ENCODE data around the gene OR52H1.
"Not testable (repeated sequence)": the region's sequence is repeated elsewhere in the genome, so short reads cannot be mapped to it uniquely, and the experiment has no call there.

The OR52H1 gene

GRCh38 chr11:5548440-5548839, at the start of gene OR52H1:
Gene OR52H1, minus strand, starts transcription at chr11:5548540. Its CDS starts 3,035 bp downstream, at chr11:5545505.
- DNase-seq (ENCODE audit: low read depth), result no peak

GRCh38 chr11:5597953-5598352, 49.6 kb upstream of the OR52H1 start:
- DNase-seq (ENCODE audit: low read depth), result no peak

- DNase-seq (ENCODE audit: low read depth), result no peak
Observed at GRCh38 chr11:5596607-5597201, 48.4 kb upstream of the OR52H1 start, which contains the start of gene TRIM6. Gene TRIM6, plus strand, starts transcription at chr11:5596637. Its CDS starts 261 bp downstream, at chr11:5596898.

DNA sequence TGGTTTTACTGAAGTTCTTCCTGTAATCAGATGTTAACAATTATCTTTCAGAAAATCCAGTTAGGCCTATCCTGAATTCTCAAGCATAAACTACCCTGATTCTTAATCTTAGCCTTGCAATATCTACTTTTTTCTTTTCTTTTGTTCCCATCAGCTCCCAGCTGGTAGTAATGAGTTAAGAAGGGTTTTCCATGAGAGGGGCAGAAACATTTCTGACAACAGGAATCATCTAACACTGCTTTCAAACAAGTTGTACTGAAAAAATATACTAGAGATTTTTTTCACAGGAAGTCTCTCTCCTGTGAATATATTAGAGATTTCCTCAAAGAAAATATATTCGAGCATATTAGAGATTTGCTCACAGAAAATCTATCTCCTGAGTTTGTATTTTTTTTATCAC, 44.8 kb upstream of the OR52H1 start:
- DNase-seq (ENCODE audit: low read depth), result no peak

DNA sequence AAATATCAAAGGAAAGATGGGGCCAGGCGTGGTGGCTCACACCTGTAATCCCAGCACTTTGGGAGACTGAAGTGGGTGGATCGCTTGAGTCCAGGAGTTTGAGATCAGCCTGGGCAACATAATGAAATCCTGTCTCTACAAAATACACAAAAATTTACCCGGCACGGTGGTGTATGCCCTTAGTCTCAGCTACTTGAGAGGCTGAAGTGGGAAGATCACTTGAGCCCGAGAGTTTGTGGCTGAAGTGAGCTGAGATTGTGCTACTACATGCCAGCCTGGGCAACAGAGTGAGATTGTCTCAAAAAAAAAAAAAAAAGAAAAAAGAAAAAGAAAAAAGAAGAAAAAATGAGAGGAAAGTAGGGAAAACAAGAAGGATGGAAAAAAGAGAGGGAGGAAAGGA, 44.3 kb upstream of the OR52H1 start:
- DNase-seq (ENCODE audit: low read depth), result no peak

GRCh38 chr11:5591613-5592012, 43.3 kb upstream of the OR52H1 start:
- no peak for DNase-seq (ENCODE audit: low read depth)

DNA sequence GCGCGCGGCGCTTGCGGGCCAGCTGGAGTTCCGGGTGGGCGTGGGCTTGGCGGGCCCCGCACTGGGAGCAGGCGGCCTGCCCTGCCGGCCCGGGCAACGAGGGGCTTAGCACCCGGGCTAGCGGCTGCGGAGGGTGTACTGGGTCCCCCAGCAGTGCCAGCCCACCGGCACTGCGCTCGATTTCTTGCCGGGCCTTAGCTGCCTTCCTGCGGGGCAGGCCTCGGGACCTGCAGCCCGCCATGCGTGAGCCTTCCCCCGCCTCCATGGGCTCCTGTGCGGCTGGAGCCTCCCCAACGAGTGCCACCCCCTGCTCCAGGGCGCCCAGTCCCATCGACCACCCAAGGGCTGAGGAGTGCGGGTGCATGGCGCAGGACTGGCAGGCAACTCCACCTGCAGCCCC, 41.6 kb upstream of the OR52H1 start:
- not testable (repeated sequence) for DNase-seq (ENCODE audit: low read depth)

DNA sequence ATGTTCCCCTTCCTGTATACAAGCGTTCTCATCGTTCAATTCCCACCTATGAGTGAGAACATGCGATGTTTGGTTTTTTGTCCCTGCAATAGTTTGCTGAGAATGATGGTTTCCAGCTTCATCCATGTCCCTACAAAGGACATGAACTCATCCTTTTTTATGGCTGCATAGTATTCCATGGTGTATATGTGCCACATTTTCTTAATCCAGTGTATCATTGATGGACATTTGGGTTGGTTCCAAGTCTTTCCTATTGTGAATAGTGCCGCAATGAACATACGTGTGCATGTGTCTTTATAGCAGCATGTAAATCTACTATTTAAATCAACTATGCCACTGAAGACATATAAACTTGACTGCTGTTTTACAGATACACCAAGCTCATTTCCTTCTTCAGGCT, 36.1 kb upstream of the OR52H1 start:
- DNase-seq (ENCODE audit: low read depth), result not testable (repeated sequence)

DNA sequence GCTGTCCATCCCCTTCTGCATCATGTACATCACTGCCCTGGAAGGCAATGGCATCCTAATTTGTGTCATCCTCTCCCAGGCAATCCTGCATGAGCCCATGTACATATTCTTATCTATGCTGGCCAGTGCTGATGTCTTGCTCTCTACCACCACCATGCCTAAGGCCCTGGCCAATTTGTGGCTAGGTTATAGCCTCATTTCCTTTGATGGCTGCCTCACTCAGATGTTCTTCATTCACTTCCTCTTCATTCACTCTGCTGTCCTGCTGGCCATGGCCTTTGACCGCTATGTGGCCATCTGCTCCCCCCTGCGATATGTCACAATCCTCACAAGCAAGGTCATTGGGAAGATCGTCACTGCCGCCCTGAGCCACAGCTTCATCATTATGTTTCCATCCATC, 32.7 kb upstream of the OR52H1 start:
- no peak for DNase-seq (ENCODE audit: low read depth)

GRCh38 chr11:5580577-5580976, 32.2 kb upstream of the OR52H1 start, which contains the start of gene OR52B6:
Gene OR52B6, plus strand, starts transcription at chr11:5580877. Its CDS starts 0 bp downstream, at chr11:5580877.
- no peak for DNase-seq (ENCODE audit: low read depth)

DNA sequence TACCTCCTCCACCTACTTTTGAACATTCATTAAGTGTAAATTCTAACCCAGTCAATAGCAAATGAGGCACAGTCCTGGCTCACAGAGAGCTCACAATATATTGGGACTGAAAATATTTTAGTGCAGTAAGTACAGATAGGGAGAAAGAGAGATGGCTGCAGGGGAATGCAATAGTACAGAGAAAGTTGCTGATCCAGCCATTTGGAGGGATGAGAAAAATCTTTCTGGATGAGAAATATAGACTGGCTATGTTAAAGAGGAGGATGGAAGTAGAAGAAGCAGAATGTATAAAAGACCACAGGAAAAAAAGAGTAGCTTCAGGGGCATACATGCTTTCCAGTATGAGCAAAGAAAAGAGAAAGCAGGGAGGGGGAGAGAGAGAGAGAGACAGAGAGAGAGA, 28.8 kb upstream of the OR52H1 start:
- no peak for DNase-seq (ENCODE audit: low read depth)

DNA sequence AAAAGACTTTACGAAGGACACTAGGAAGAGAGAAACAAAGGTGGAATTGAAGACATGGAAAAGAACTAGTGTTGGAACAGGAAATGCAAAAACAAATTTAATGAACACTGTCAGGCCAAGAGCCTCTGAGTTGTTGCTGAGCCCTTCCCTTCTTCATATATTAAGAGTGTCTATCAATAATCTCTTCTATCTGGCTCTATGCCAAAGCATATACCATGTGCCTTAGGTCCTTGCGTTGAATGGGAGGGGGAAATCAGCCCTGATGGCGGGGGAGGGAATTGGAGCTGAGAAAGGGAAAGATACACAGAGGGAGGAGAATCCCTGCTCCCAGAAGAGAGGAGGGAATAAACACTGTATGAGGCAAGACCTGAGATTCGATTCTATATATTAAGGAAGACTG, 26.8 kb upstream of the OR52H1 start:
- DNase-seq (ENCODE audit: low read depth), result no peak

DNA sequence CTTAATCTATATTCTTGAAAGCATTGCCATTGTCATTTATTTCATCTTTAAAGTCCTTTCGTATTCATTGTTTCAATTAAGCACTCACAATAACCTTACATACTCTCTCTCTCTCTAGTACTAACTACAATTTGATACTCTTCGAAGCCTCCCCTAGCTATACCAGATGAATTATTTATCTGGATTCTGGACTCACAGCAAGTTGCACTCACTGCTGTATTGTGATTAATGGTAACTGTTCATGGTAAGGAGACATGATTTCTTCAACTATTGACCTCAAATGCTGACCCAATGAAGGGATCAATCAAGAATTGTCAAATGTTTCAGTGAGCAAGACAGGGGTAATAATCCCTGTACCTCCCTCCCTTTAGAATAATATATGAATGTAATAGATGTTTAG, 26.3 kb upstream of the OR52H1 start:
- no peak for DNase-seq (ENCODE audit: low read depth)

DNA sequence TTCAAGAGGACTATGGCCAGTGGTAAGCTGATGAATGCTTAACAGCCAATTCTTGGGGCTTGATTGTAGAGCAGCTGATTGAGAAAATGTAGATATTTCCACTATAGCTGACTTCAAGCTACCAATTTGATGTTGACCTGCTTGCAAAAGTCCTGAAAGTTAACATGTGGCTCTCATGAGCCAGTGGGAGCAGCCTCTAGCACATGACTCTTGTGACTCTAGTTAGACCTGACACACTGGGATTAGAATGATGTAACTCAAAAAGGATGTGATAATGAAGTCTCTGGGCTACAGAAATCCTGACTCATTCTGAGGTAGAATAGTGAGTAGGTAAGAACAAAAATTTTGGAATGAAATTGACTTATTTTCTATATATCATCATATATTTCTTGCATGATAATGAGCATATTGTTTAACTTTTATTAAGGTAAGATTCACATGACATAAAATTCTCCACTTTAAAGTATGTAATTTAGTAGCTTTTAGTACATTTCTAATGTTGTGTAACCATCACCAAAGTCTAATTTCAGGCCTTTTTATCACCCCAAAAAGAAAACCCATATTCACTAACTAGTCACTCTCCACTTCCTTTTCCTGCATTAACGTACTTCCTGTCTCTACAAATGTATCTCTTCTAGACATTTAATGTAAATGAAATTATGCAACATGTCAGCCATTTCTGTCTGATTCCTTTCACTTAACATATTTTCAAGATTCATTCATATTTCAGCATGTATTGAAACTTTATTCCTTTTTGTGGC, 16.1 kb upstream of the OR52H1 start:
- no peak for DNase-seq (ENCODE audit: low read depth)

- no peak for DNase-seq (ENCODE audit: low read depth)
Observed at GRCh38 chr11:5557751-5558150, 9.4 kb upstream of the OR52H1 start.

- no peak for DNase-seq (ENCODE audit: low read depth)
Observed at GRCh38 chr11:5556596-5557188, 8.4 kb upstream of the OR52H1 start.

DNA sequence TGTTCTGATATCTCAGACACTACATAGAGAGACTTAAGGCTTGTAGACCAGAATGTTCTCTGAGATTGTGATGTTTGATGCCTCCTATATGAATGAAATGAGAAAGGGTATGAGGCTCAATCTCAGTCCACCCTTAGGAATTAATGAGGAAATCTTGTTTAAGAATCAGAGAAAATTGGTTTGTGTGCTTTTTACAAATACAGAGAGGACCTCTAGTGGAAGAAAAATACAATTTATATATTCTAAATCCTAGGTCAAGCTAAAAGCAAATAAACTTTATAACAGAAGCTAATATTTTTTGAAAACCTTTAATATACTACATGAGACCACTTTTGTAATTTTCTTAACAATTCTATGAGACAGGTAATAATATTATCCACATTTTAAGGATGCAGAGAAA, 5.0 kb upstream of the OR52H1 start:
- no peak for DNase-seq (ENCODE audit: low read depth)

- DNase-seq (ENCODE audit: low read depth), result no peak
Observed at GRCh38 chr11:5550440-5551095, 2.2 kb upstream of the OR52H1 start.

- no peak for DNase-seq (ENCODE audit: low read depth)
Observed at GRCh38 chr11:5547982-5548381, 358 bp downstream of the OR52H1 start.

- no peak for DNase-seq (ENCODE audit: low read depth)
Observed at GRCh38 chr11:5546457-5546856, 1.9 kb downstream of the OR52H1 start.

- DNase-seq (ENCODE audit: low read depth), result no peak
Observed at GRCh38 chr11:5541427-5541826, 6.9 kb downstream of the OR52H1 start.

- DNase-seq (ENCODE audit: low read depth), result no peak
Observed at GRCh38 chr11:5536482-5536881, 11.9 kb downstream of the OR52H1 start.

DNA sequence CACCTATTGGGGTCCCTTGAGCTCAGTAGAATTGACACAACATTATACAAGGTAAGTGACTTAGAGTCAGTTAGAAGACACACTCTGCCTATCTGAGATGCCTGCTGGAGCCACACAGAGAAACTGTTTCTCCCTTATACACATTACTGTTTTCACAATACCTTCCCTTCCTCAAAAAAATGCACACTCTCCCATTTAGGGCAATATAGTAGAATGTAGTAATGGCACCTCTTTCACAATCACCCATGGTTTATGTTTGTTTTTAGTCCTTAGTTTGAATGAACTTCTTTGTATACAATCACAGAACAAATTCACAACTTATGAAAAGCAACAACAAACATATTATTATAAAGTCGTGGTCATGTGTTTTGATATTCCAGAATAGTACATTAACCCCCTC, 14.3 kb downstream of the OR52H1 start:
- no peak for DNase-seq (ENCODE audit: low read depth)

All from stimulated activated CD8-positive, alpha-beta memory T cell treated with anti-CD3 and anti-CD28 coated beads, Interleukin-4, amount 100 ng/mL, for 24 hours (primary cell).